ENCODE results near the gene LAMA5. TPM values are rescaled to one million over a fixed set of nuclear protein-coding genes. Genes with fewer than 3 reads are reported as not detected.

The LAMA5 gene
- total RNA-seq, 1 donor from 2014 or later = 12.1 TPM

DNA sequence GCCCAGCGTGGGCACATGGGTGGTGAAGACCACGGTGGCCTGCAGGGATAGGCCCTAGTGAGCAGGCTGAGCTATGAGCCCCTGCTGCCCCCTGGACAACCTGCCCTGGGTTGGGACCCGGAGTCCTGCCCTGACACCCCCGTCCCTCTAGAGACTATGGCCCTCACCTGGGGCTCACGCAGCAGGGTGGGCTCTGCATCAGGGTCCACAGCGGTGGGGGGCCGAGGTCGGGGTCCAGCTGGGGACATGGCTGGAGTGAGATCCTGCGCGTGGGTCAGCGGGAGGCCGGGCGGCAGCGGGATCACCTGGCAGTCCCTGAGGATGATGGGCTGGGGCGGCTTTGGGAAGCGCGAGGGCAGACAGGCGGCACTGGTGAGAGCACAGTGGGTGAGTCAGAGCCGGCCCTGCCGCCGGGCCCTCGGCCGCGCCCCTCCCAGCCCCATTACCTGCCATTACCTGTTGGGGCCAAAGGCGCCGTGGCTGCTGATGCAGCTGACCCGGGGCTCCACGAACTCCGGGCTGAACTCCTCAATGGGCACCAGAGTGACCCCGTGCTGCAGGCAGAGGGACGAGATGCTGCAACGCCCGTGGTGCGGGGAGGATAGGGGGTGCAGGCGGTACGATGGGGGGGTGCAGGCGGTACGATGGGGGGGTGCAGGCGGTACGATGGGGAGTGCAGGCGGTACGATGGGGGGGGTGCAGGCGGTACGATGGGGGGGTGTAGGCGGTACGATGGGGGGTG, 36.4 kb downstream of the LAMA5 start:
- Histone ChIP-seq H2AFZ (replicated peaks) (no peak overlapping the region), H3K9me3 (ENCODE audit: low read depth) (no peaks in the 10 kb centered on the region), H3K4me3 (no peak overlapping the region), H3K9ac (no peak overlapping the region), H3K36me3 (peaks cover 1% of the 10 kb centered on the region), H3K27ac (no peak overlapping the region), H4K20me1 (ENCODE audit: low read depth) (no peaks in the 10 kb centered on the region), H3K27me3 (no peaks in the 10 kb centered on the region), H3K4me1 (no peaks in the 10 kb centered on the region), H3F3A (ENCODE audit: low read depth) (no peaks in the 10 kb centered on the region), H3K4me2 (no peak overlapping the region), H3K79me2 (ENCODE audit: low read depth) (no peaks in the 10 kb centered on the region)
- Mint-ChIP-seq H3K9me3 (no peaks in the 10 kb centered on the region), H3K4me1 (no peaks in the 10 kb centered on the region), H3K4me3 (no peak overlapping the region), H3K36me3 (peaks cover 4% of the 10 kb centered on the region), H3K27ac (no peak overlapping the region), H3K27me3 (ENCODE audit: insufficient read depth, low read depth) (no peaks in the 10 kb centered on the region)
- TF ChIP-seq CTCF (IDR thresholded peaks at IDR 0.05) = no peak
- no peak for DNase-seq (ENCODE audit: low spot score)

GRCh38 chr20:62329389-62330377, 37.4 kb downstream of the LAMA5 start:
- Histone ChIP-seq H3K4me2 (no peak overlapping the region), H3K9me3 (ENCODE audit: low read depth) (no peaks in the 10 kb centered on the region), H4K20me1 (ENCODE audit: low read depth) (no peaks in the 10 kb centered on the region), H3F3A (ENCODE audit: low read depth) (no peaks in the 10 kb centered on the region), H3K79me2 (ENCODE audit: low read depth) (no peaks in the 10 kb centered on the region), H3K9ac (no peak overlapping the region), H3K36me3 (peaks cover 2% of the 10 kb centered on the region), H2AFZ (replicated peaks) (no peak overlapping the region), H3K4me1 (no peaks in the 10 kb centered on the region), H3K4me3 (no peak overlapping the region), H3K27me3 (no peaks in the 10 kb centered on the region), H3K27ac (no peak overlapping the region)
- Mint-ChIP-seq H3K4me1 (no peaks in the 10 kb centered on the region), H3K27me3 (ENCODE audit: insufficient read depth, low read depth) (no peaks in the 10 kb centered on the region), H3K27ac (no peak overlapping the region), H3K4me3 (no peak overlapping the region), H3K36me3 (peaks cover 9% of the 10 kb centered on the region), H3K9me3 (no peaks in the 10 kb centered on the region)
- no peak for DNase-seq (ENCODE audit: low spot score)
- TF ChIP-seq EZH2phosphoT487 (IDR thresholded peaks at IDR 0.05) (no peak), EZH2 (IDR thresholded peaks at IDR 0.05) (no peak), CTCF (IDR thresholded peaks at IDR 0.05) (no peak)

DNA sequence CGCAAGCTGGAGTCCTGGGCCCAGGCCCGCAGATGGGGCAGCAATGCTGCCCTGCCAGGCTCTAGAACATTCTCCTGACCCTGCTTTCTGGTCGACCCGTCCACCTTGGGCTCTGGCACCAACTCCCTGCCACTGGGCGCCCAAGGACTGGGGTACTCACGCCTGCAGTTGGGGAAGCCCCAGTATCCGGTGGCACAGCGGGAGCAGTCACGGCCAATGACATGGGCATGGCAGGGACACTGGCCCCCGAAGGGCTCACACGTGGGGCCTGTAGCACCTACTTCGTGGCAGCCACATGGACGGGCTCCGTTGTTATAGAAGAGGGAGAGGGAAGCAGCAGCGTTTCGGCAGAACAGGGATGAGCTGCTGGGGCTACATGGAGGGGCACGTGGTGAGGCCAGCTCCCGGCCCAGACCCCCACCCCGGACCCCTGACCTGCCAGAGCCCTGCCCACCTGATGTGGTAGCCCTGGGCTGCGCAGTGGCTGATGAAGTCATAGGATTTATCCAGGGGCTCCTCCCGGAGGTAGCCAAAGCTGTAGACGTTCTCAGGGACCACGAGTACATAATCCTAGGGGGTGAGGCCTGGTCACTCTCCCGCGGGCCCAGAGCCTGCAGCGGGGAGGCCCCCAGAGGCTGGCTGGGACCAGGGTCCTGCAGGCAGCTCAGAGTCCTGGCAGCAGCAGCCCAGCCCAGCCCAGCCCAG, 38.3 kb downstream of the LAMA5 start:
- Histone ChIP-seq H3K27me3 (no peaks in the 10 kb centered on the region), H3K27ac (no peak overlapping the region), H2AFZ (replicated peaks) (no peak overlapping the region), H3K36me3 (peaks cover 2% of the 10 kb centered on the region), H3K79me2 (ENCODE audit: low read depth) (no peaks in the 10 kb centered on the region), H3F3A (ENCODE audit: low read depth) (no peaks in the 10 kb centered on the region), H4K20me1 (ENCODE audit: low read depth) (no peaks in the 10 kb centered on the region), H3K4me3 (no peak overlapping the region), H3K9me3 (ENCODE audit: low read depth) (no peaks in the 10 kb centered on the region), H3K4me2 (no peak overlapping the region), H3K9ac (no peak overlapping the region), H3K4me1 (no peaks in the 10 kb centered on the region)
- H3K4me1 Mint-ChIP-seq = no peaks in the 10 kb centered on the region
- no peaks in the 10 kb centered on the region for H3K27me3 Mint-ChIP-seq (ENCODE audit: insufficient read depth, low read depth)
- no peak overlapping the region for H3K27ac Mint-ChIP-seq
- no peak for TF ChIP-seq EZH2phosphoT487 (IDR thresholded peaks at IDR 0.05)
- H3K9me3 Mint-ChIP-seq = no peaks in the 10 kb centered on the region
- peaks cover 9% of the 10 kb centered on the region for H3K36me3 Mint-ChIP-seq
- DNase-seq (ENCODE audit: low spot score) = no peak
- no peak overlapping the region for H3K4me3 Mint-ChIP-seq

All from neural progenitor cell (in vitro differentiated cells).